COR-L47 (cell line): Measurements from ENCODE around the gene PYGO1.
"Not testable (repeated sequence)": the region's sequence is repeated elsewhere in the genome, so short reads cannot be mapped to it uniquely, and the experiment has no call there.

Experiments used
- DNase-seq: peaks from one replicate; lab custom pipeline; 2025; lab: John Stamatoyannopoulos, UW

Gene PYGO1, protein sequence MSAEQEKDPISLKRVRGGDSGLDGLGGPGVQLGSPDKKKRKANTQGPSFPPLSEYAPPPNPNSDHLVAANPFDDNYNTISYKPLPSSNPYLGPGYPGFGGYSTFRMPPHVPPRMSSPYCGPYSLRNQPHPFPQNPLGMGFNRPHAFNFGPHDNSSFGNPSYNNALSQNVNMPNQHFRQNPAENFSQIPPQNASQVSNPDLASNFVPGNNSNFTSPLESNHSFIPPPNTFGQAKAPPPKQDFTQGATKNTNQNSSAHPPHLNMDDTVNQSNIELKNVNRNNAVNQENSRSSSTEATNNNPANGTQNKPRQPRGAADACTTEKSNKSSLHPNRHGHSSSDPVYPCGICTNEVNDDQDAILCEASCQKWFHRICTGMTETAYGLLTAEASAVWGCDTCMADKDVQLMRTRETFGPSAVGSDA

DNA sequence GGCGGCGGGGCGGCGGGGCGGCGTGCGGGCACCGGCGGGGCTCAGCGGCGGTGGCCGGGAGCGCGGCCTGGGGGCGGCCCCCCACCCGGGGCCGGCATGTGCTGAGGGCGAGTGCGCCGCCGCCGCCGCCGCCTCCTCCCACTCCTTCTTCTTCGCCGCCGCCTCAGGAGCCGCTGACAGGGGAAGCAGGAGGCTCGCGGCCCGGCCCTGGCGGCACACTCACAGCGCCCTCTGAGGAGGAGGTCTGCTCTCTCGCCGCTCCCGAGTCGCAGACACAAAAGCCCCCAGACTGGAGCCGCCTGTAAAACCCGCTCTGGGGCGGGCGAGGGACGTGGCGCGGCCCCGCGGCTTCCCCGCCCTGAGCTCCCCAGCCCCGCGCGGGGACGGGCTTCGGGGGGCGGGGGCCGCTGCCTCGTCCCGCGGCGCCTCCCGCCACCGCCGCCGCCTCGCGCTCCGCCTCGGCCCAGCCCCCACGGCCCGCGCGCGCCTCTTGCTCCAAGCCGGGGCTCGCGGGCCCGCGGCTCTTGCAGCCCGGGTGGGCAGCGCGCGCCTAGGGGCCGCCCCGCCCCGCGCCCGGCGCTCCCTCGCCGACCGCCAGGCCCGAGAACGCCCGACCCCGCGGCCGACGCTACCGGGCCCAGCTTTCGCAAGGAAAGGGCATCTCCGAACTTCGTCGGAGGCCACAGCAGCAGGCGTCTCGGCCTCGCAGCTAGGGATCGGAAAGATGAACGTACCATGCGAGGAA, at the start of gene PYGO1:
Gene PYGO1 (minus strand): TSS at position 276 of the 745 bp plus-strand sequence. CDS start 462 bp downstream, outside the sequence.
- peak; percentile 64 for DNase-seq

DNA sequence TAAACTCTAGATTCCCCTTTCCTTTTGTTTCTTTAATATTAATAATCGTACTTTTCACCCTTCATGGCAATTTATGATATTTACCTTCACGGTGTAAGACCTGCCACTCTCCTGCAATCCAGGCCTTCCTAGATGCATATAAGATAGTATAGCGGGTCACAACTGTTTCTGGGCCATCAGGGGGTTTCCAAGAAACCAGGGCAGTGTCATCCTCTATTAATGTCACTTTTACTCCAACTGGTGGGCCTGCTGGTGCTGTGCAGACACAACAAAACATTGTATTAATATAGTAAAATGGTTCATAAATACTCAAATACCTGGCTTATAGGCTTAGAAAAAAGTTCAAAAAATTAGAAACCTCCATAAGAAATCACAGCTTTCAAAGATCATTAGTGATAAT, 48.9 kb upstream of the PYGO1 start:
- DNase-seq: no peak

DNA sequence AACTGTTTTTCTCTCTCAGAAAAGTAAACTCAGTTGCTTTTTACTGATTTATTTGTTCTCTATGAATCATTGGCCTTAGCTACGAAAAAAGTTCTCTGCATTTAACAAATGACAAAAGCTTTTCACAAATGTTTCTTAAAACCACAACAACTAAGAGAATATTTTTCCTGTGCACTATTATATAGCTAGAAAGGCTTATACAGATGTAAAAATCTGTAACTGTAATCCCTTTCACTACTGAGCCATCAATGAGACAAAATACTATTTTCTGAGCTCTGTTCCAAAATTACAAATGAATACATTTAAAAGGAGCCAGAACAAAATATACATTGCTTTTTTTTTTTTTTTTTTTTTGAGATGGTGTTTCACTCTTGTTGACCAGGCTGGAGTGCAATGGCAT, 45.6 kb upstream of the PYGO1 start:
- no peak for DNase-seq

DNA sequence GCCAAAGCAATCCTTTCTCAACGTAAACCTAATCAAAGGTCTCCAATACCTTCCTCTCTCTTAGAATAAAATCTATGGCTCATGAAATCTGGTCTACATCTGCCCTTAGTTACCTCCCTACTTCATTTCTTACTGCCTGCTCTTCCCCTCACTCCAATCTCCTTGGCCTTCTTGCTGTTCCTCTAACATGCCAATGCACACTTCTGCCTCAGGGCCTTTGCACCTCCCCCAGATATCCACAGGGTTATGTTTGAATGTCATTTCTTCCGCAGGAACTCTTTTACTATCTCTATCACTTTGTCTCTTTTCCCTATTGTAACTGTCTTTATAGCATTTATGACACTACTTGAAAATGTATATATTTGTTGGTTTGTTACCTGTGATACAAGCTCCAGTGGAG, 44.3 kb upstream of the PYGO1 start:
- no peak for DNase-seq

DNA sequence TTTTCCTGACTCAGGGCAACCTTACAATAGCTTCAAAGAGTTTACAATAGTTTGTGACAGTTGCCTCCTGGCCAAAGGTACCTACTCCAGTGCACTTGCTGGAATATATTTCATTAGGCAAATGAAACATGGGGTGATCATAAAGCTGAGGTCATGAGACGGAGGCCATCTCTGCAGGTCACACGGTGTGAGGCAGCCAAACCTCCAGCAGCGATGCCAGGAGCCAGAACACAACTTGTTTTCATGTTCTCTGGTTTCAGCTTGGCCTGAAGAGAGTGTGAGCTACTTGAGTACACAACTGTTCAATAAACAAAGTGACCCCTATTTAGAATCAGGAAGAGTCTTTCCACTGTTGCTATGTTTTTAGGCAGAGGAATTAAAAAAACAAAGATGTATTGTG, 42.7 kb upstream of the PYGO1 start:
- DNase-seq: no peak

DNA sequence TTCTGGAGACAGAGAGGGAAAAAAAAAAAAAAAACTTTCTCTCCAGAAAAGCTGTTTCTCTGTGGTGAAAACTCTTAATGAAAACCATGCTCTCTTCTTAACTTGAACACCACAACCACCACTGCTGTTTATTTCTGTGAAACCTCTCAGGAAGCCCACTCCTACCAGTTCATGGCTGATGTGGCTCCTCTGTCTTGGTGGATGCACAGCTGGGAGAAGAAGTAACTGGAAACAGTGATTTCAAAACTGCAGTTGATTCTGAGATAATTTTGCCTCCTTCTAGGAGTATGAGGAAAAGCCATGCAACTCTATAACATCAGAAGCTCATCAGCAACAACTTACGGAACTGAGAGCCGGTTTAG, 40.2 kb upstream of the PYGO1 start:
- no peak for DNase-seq

DNA sequence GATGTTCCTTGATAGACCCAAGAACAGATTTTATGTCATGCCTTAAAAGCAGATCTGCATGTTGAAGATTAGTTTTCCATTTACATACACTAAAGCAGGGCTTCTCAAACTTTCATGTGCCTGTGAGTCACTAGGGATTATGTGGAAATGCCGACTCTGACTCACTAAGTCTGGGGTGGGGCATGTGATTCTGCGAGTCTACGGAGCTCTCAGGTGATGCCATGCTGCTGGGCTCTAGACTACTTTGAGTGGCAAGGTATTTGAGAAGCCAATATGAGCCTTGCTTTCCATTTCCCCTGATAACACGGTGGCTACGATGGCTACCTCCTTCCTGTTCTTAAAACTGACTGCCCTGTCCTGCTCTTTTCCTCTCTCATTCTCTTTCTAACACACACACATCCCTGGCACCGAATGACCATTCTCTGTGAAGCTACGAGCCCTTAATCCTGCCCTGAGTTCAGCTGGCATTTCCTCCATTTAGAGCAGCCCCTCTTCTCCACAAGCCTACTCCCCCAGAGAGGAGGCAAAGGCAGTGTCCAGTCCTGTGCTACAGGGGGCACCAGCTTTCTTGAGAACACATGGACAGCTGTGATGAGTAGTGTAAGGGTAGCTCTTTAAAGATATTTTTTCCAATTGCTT, 39.7 kb upstream of the PYGO1 start:
- no peak for DNase-seq

DNA sequence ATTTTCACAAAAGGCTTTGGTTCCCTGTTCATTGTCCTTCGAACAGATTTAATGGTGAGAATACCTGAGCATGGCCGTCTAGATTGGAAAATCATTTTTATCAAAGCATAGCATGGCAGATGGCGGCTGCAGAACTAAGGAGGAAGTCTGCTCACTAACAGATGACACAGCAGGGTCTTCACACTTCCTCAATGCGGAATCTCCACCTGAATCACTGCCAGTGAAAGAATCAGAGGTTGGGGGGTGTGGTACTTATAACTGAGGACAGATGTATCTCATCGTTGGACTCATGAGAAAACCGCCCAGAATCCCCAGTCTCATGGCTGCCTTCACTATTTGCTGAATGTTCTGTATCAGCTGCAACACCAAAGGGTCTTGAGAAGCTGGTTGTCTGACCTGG, 31.6 kb upstream of the PYGO1 start:
- DNase-seq: no peak

DNA sequence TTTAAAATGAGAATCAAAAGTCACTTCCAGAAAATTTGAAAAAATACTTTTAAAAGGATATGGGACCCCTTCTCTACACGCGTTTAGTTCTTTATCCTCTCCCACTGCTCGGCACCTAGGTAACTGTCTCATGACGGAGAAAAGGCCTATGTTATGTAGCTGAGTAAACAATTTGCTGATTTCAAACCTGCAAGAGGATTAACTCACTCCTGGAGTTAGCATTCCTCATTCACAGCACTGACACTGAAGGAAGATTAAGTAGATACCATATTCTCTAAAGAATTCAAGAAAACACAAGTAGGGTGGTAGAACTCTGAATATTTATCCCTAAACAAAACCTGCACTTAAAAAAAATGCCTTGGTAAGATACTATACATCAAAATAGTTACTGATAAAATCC, 30.2 kb upstream of the PYGO1 start:
- no peak for DNase-seq

DNA sequence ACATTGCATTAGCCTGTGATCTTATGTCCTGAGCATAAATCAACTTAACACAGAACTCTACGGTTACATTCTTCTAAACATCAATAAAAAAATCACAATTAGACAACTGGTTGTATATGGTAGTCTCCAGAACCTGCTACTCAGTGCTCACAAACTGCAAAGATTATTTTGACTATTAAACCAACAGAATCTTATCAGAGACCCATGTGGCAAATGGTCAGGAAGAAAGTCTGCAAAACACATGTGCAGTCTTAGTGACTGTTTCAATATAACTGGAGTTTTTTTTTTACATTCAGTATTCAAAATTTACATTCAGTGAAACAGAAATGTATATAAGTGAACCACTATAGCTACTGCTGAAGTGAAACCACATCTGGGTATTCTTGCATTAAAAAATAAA, 27.3 kb upstream of the PYGO1 start:
- no peak for DNase-seq

DNA sequence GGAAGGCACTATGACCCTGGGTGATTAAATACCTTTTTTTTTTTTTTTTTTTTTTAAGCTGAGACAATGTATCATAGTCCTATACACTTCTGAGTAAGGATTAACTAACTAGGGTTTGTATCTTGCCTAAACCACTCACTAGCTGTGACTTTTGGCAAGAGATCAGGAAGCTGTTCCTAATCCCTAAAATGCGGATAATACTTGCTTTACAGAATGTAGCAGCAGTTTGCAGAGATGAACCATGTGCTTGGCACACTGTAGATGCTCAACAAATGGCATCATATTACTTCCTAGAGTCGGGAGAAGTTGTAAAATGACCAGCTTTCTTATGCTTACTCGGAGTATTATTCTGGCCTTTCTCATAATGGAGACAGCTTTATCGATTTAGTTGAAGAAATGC, 25.6 kb upstream of the PYGO1 start:
- DNase-seq: no peak

DNA sequence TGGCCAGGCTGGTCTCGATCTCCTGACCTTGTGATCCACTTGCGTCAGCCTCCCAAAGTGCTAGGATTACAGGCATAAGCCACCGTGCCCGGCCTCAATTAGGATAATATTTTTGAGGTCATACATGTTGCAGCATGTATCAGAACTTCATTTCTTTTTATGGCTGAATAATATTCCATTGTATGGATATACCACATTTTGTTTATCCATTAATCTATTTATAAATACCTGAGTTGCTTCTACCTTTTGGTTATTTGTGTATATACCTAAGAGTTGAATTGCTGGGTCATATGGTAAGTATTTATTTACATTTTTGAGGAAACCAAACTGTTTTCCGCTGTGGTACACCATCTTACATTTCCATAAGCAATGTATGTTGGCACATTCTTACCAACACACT, 18.1 kb upstream of the PYGO1 start:
- DNase-seq: no peak

DNA sequence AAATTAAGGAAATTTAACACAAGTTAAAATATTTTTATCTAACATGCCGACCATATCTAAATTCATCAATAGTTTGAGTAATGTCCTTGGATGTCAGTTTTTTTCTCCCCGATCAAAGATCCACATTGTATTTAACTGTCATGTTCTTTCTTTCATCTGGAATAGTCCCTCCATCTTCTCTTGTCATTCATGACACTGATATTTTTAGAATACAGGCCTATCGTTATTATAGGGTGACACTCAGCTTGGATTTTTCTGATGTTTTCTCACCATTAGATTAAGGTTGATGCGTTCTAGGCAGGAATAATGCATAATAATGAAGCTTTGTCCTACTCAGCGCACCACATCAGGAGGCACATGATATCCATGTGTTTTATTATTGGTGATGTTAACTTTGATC, 13.2 kb upstream of the PYGO1 start:
- DNase-seq: no peak

DNA sequence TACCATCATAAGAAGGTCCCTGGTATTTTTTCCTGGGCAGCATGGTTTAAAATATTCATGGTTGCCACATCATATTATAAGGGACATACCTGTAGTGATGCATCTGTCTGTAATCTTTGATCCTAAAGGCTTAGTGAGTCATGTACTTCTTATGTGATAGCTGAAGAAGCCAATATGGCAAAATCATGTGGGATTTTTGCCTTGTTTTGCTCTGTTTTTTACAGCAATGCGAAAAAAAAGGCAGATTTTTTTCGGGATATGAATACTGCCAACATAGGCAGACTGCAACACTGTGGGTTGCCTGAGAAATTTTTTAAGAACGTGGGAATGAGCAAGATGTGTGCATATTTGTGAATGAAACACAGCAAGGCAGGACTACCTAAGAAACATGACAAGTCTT, 11.3 kb upstream of the PYGO1 start:
- DNase-seq: no peak

DNA sequence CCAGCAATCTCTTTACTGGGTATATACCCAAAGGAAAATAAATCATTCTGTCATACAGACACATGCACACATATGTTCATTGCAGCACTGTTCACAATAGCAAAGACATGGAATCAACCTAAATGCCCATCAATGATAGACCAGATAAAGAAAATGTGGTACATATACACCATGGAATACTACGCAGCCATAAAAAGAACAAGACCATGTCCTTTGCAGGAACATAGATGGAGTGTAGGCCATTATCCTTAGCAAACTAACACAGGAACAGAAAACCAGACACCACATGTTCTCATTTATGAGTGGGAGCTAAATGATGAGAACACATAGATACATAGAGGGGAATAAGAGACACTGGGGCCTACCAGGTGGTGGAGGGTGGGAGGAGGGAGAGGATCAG, 4.9 kb upstream of the PYGO1 start:
- not testable (repeated sequence) for DNase-seq

DNA sequence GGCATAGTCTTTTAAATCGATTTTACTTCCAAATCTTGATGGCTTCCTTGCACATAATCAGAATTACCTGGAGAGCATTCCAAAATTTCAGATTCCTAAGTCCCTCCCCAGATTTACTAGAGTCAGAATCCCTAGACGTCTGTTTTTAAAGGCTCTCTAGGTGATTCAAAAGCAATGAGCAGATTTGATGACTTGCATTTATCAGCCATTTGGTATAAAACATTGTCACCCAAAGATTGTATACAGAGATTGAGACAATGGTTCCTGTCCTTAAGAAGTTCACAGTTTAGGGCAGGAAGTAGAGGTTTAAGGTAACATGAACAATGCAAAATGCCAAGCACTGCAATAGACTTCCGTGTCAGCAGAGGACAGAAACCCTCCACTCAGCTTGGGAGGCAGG, 2.6 kb upstream of the PYGO1 start:
- DNase-seq: no peak

DNA sequence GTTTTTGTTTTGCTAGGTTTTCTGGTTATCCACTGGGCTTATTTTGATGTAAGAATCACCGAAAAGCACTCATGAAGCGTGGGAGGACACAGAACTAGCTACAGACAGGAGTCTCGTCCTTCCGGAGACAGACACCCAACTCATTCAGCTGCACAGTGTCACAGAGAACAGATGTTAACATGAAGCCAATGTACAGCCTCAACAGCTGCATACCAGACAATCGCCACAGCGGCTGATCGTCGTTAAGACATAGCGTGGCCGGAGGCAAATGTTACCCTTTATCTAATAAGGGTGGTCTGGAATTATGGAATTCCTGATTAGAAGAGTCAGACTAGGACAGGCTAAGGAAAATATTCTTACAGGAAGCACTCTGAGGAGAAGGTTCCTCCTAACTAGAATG, 1.1 kb upstream of the PYGO1 start:
- DNase-seq: no peak

DNA sequence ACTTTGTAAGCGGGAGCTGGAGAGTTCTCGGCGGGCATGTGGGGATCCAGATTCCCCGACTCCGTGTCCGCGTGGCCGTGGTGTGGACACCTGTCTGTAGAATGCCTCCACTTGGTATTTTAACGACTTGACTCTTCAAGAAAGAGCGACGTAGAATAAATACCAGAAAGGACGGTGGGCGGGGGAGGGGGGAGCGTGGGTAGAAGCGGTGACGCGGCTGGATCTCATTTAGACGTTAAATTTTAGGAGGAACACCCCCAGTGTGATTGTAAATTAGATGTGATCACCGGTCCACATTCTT, 620 bp upstream of the PYGO1 start:
- DNase-seq: no peak

DNA sequence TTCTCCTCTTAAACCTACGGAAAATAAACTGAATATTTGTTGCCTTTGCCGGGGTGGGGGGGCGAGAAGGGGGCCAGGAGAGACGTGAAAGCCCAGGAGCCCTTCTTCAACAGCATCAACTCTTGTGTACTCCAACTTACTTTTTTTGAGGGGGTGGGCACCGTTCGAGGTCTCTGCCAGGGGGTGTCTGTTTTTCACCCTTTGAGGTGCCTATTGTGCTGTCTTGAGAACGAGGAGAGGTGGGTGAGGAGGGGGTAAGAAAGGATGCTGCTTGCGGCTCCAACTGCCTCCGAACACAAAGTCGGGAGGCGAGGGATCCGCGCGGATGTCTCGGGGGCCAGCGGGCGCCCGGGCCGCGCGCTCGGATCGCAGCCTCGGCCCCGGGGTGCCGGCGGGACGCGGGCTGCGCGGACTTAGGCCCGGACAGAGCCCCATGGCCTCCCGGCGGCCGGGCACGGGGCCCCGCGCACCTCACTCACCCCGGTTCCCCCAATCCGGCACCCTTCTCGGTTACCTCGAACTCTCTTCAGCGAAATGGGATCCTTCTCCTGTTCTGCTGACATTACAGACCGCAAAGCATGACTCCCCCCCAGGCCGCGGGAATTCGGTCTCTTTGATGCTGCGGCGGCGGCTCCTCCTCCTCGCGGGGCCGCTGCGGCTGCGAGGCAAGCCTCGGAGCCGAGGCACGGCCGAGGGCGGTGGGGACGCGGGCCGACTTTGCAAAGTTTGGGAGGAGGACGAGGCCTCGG, 650 bp downstream of the PYGO1 start:
- peak; percentile 17 for DNase-seq

DNA sequence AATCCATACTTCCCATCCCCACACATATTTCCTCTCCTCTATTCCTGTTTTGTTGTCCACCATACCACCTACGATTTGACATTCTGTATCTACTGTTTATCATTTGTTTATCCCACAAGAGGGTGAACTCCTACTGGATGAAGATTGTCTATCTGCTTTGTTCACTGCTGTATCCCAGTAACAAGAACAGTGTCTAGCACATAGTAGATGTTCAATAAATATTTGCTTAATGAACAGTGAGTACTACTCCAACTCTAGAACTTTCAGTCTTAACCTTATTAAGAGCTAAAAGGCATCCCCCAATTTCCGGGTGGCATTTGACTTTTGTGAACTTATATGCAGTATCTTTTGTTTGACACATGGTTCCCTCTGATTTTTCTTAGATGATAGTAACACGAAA, 1.3 kb downstream of the PYGO1 start:
- DNase-seq: no peak

DNA sequence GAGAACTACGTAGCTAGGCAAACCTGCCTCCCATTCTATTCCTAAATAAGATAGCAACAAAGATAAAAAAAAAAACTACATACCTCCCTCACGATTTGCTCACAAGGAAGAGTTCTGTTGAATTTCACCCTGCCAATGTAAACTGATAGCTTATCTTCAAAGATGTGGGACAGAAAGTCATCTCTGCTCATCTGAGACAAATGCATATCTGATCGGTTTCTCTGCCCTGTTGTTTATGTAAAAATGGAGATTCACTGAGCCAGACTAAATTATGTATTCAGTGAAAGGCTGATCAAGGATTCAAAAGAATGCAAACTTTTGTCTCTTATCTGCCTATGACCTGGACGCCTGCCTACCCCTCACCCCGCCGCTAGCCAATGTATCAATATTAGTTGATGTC, 11.2 kb downstream of the PYGO1 start:
- no peak for DNase-seq

DNA sequence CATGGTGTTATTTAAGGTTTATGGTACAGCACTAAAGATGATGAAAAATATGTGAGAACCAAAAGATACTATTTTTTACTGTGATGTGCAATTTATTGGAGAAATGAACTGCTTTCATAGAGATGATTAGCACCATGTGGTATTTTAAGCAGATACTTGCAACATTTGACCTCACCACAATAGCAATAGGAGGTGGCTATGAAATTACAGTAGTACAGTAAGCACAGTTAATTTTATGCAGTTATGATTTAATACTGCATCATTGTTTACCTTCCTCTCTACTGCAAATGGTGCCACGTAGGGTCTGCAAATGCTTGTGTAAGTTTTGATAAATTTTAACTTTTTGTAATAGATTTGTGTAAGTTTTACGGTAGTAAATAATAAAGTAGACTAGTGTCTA, 14.0 kb downstream of the PYGO1 start:
- DNase-seq: no peak

DNA sequence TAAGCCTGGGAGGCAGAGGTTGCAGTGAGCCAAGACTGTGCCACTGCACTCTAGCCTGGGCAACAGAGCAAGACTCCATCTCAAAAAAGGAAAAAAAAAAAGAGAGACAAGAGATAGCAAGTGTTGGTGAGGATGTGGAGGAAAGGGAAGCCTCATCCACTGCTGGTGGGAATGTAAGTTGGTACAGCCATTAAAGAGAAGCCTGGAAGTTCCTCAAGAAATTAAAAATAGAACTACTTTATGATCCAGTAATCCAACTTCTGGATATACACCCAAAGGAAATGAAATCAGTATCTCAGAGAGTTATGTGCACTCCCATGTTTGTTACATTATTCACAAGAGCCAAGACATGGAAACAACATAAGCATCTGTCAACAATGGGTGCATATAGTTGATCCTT, 14.9 kb downstream of the PYGO1 start:
- DNase-seq: no peak
